ENCODE measurements around the gene DOK7.

Gene DOK7

GRCh38 chr4:3478446-3479357, 15.6 kb downstream of the DOK7 start:
- no peak for TF ChIP-seq TAF1 (IDR thresholded peaks at IDR 0.05; ENCODE audit: borderline replicate concordance, insufficient read depth, low read length)
- TF ChIP-seq REST (IDR thresholded peaks at IDR 0.05; ENCODE audit: insufficient read depth in 1 of 2, low read depth in 2 of 2, low read length in 2 of 2) = no peak

- TF ChIP-seq FOXP2 (optimal IDR thresholded peaks at IDR 0.05; ENCODE audit: borderline replicate concordance, extremely low read depth, extremely low read length, insufficient read depth) (no peak), REST (IDR thresholded peaks at IDR 0.05; ENCODE audit: insufficient read depth in 1 of 2, low read depth in 2 of 2, low read length in 2 of 2) (no peak), SIN3A (IDR thresholded peaks at IDR 0.05; ENCODE audit: borderline replicate concordance, insufficient read depth, low read length) (no peak), TAF1 (IDR thresholded peaks at IDR 0.05; ENCODE audit: borderline replicate concordance, insufficient read depth, low read length) (no peak)
Measured at GRCh38 chr4:3479358-3480101, 16.4 kb downstream of the DOK7 start.

- TF ChIP-seq TAF1 (IDR thresholded peaks at IDR 0.05; ENCODE audit: borderline replicate concordance, insufficient read depth, low read length) (no peak), REST (IDR thresholded peaks at IDR 0.05; ENCODE audit: insufficient read depth in 1 of 2, low read depth in 2 of 2, low read length in 2 of 2) (no peak), SIN3A (IDR thresholded peaks at IDR 0.05; ENCODE audit: borderline replicate concordance, insufficient read depth, low read length) (no peak), FOXP2 (optimal IDR thresholded peaks at IDR 0.05; ENCODE audit: borderline replicate concordance, extremely low read depth, extremely low read length, insufficient read depth) (no peak), POLR2AphosphoS5 (IDR thresholded peaks at IDR 0.05; ENCODE audit: low read depth, low read length) (no peak)
Measured at GRCh38 chr4:3480528-3481112, 17.5 kb downstream of the DOK7 start.

- TF ChIP-seq POLR2AphosphoS5 (IDR thresholded peaks at IDR 0.05; ENCODE audit: low read depth, low read length) (no peak), REST (IDR thresholded peaks at IDR 0.05; ENCODE audit: insufficient read depth in 1 of 2, low read depth in 2 of 2, low read length in 2 of 2) (no peak), FOXP2 (optimal IDR thresholded peaks at IDR 0.05; ENCODE audit: borderline replicate concordance, extremely low read depth, extremely low read length, insufficient read depth) (no peak), SIN3A (IDR thresholded peaks at IDR 0.05; ENCODE audit: borderline replicate concordance, insufficient read depth, low read length) (no peak), TAF1 (IDR thresholded peaks at IDR 0.05; ENCODE audit: borderline replicate concordance, insufficient read depth, low read length) (no peak)
Measured at GRCh38 chr4:3481113-3481531, 18.0 kb downstream of the DOK7 start.
